B cell (primary cell): ENCODE data around the gene KIF16B.

Experiments
- CTCF ChIP-seq: fragments of 200-600 bp; IDR thresholded peaks from one replicate; pipeline ENCODE4 v1.8.0; 2022; ENCODE audit warnings: antibody characterized with exemption, mild to moderate bottlenecking
- EZH2 ChIP-seq: IDR thresholded peaks from 2 replicates; pipeline ENCODE4 v1.6.1; 2012; ENCODE audit warnings: borderline replicate concordance, low read depth, mild to moderate bottlenecking, moderate library complexity, low read length; ENCODE audit not compliant: insufficient read depth, poor library complexity, severe bottlenecking

- TF ChIP-seq CTCF (no peak), EZH2 (no peak)
Measured at GRCh38 chr20:16385891-16386290, 187.4 kb downstream of the KIF16B start.
